ENCODE data around the gene RBX1.
"Not testable (repeated sequence)": the region's sequence is repeated elsewhere in the genome, so short reads cannot be mapped to it uniquely, and the experiment has no call there.

The RBX1 gene

GRCh38 chr22:40973144-40973543 lies 22.0 kb downstream of the RBX1 start:
- DNase-seq: no peak

- DNase-seq: no peak
Measured at GRCh38 chr22:40975366-40975765, 24.2 kb downstream of the RBX1 start.

- DNase-seq: no peak
Measured at GRCh38 chr22:40976866-40977700, 25.9 kb downstream of the RBX1 start.

GRCh38 chr22:40979198-40979597 lies 28.0 kb downstream of the RBX1 start:
- no peak for DNase-seq

- no peak for DNase-seq
Measured at GRCh38 chr22:40979871-40980270, 28.7 kb downstream of the RBX1 start.

GRCh38 chr22:40982482-40983385 lies 31.6 kb downstream of the RBX1 start:
- no peak for DNase-seq

- no peak for DNase-seq
Measured at GRCh38 chr22:40991298-40991697, 40.1 kb downstream of the RBX1 start.

- DNase-seq: no peak
Measured at GRCh38 chr22:40995821-40996220, 44.6 kb downstream of the RBX1 start.

- DNase-seq: no peak
Measured at GRCh38 chr22:40997520-40997919, 46.3 kb downstream of the RBX1 start.

GRCh38 chr22:41000040-41000565 lies 48.9 kb downstream of the RBX1 start:
- DNase-seq: no peak

GRCh38 chr22:41000941-41001721 lies 50.0 kb downstream of the RBX1 start:
- DNase-seq: no peak

GRCh38 chr22:41001722-41002122 lies 50.5 kb downstream of the RBX1 start:
- no peak for DNase-seq

GRCh38 chr22:41002386-41002785 lies 51.2 kb downstream of the RBX1 start:
- DNase-seq: not testable (repeated sequence)

GRCh38 chr22:41003066-41003465 lies 51.9 kb downstream of the RBX1 start:
- DNase-seq: no peak

- DNase-seq: no peak
Measured at GRCh38 chr22:41003976-41004375, 52.8 kb downstream of the RBX1 start.

- no peak for DNase-seq
Measured at GRCh38 chr22:41009222-41009948, 58.2 kb downstream of the RBX1 start.

- no peak for DNase-seq
Measured at GRCh38 chr22:41015003-41015402, 63.8 kb downstream of the RBX1 start.

- DNase-seq: peak; percentile 3
Measured at GRCh38 chr22:41021061-41021612, 70.0 kb downstream of the RBX1 start.

- peak; percentile 43 for DNase-seq
Measured at GRCh38 chr22:41021613-41022454, 70.7 kb downstream of the RBX1 start.

GRCh38 chr22:41022470-41023298 lies 71.5 kb downstream of the RBX1 start:
- DNase-seq: peak; percentile 59
